GM12801 (cell line): ENCODE data around the gene FBN3.

Experiments
- TF ChIP-seq, protein P1 (sequence below): IDR thresholded peaks from one replicate; pipeline ENCODE4 v1.5.1; 2011; ENCODE audit warnings: control low read depth; ENCODE audit not compliant: insufficient read length; ENCODE audit errors: extremely low read depth

Gene FBN3

GRCh38 chr19:8097681-8098567, 51.5 kb downstream of the FBN3 start:
- TF ChIP-seq, protein P1, sequence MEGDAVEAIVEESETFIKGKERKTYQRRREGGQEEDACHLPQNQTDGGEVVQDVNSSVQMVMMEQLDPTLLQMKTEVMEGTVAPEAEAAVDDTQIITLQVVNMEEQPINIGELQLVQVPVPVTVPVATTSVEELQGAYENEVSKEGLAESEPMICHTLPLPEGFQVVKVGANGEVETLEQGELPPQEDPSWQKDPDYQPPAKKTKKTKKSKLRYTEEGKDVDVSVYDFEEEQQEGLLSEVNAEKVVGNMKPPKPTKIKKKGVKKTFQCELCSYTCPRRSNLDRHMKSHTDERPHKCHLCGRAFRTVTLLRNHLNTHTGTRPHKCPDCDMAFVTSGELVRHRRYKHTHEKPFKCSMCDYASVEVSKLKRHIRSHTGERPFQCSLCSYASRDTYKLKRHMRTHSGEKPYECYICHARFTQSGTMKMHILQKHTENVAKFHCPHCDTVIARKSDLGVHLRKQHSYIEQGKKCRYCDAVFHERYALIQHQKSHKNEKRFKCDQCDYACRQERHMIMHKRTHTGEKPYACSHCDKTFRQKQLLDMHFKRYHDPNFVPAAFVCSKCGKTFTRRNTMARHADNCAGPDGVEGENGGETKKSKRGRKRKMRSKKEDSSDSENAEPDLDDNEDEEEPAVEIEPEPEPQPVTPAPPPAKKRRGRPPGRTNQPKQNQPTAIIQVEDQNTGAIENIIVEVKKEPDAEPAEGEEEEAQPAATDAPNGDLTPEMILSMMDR = no peak

DNA sequence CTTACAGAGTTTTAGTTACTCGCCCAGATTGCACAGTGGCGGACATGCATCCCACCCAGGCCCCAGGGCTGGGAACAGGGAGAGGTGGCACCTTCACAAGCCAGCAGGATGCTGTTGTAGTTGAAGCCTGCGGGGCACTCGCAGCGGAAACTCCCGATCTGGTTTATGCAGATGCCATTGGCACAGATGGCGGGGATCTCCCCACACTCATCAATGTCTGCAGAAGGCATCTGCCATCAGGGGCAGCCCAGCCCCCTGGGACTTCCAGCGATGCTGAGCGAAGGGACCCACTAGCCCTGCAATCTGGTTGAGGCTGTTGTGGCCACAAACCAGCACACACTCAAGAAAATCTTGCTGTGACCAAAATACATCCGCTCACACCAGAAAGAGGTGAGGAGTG, 52.2 kb downstream of the FBN3 start:
- TF ChIP-seq, protein P1 = no peak

DNA sequence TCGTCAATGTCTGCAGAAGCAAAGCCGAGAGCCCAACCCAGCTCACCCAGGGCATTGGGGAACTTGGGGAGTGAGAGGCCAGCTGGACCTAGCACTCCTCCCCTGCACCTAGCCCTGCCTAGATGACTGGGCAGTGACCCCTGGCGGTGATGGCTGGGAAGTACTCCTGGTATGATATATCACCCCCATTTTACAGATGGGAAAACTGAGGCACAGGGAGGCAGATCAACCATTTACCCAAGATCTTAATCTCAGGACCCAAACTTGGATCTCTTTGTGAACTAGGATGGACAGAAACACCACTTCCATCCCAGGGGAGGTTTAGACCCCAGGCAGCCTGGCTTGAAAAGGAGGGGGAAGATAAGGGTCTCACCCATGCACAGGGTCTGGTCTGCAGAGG, 53.3 kb downstream of the FBN3 start:
- TF ChIP-seq, protein P1 = no peak

- TF ChIP-seq, protein P1 = no peak
Observed at GRCh38 chr19:8095354-8095886, 54.0 kb downstream of the FBN3 start.

DNA sequence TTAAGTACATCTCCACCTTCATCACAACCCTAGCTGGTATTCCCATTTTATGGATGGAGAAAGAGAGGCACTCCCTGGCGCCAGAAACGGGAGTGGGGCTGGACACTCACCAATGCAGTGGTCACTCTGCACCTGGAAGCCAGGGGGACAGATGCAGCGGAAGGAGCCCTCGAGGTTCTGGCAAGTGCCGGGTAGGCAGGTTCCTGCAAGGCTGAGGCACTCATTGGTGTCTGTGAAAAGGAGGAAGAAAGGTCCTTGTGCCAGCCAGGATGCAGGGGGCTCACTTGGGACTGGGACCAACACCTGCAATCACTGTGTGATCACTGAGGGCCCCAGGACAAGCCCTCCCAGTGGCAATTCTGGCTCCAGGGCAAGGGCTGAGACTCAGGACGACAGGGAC, 55.1 kb downstream of the FBN3 start:
- TF ChIP-seq, protein P1 = no peak

GRCh38 chr19:8093740-8094139, 55.7 kb downstream of the FBN3 start:
- TF ChIP-seq, protein P1 = no peak

GRCh38 chr19:8090950-8091349, 58.4 kb downstream of the FBN3 start:
- TF ChIP-seq, protein P1 = no peak
